Measurements from ENCODE around the gene SCO2. TPM values are rescaled to one million over a fixed set of nuclear protein-coding genes. Genes with fewer than 3 reads are reported as not detected.

The SCO2 gene
- total and polyA plus RNA-seq, 2 of the 13 experiments (the other 11 are each of a cell fraction or from before 2014, with no cell fraction given): 0.32 to 3.7 TPM

DNA sequence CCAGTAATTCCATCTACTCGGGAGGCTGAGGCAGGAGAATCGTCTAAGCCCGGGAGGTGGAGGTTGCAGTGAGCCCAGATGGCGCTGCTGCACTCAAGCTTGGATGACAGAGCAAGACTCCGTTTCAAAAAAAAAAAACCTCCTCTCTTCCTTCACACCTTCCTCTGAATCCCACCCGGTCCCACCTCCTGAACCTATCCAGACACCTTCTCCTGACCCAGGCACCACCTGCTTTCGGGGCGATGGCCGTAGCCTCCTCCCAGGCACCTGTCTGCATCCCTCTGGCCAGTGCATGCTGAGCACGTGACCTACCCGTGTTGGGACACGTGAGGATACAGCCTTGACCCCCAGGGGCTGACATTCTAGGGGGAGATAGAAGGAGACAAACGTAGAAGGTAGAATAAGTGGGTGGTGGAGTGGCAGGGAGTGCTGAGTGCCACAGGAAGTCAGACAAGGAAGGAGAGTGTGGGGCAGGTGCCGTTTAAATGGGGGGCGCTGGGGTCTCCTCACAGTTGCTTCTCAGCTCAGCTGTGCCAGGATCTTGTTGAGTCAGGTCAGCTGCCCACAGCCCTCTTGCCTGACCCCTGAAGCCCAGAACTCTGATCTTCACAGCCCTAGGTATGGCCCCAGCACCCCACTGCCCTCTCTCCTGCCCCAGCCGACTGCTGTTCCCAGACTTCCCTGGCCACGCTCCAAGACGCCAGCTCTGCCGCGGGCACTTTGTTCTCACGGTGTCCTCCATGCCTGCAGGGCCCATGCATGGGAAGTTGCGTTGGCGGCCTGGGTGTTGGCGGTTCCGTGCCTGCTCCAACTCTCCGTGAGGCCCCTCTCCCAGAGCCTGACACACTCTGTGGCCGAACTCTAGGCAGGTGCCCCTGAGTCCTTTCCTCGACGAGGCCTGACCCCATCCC lies 39.9 kb downstream of the SCO2 start (continued):
- TF ChIP-seq, protein P1, sequence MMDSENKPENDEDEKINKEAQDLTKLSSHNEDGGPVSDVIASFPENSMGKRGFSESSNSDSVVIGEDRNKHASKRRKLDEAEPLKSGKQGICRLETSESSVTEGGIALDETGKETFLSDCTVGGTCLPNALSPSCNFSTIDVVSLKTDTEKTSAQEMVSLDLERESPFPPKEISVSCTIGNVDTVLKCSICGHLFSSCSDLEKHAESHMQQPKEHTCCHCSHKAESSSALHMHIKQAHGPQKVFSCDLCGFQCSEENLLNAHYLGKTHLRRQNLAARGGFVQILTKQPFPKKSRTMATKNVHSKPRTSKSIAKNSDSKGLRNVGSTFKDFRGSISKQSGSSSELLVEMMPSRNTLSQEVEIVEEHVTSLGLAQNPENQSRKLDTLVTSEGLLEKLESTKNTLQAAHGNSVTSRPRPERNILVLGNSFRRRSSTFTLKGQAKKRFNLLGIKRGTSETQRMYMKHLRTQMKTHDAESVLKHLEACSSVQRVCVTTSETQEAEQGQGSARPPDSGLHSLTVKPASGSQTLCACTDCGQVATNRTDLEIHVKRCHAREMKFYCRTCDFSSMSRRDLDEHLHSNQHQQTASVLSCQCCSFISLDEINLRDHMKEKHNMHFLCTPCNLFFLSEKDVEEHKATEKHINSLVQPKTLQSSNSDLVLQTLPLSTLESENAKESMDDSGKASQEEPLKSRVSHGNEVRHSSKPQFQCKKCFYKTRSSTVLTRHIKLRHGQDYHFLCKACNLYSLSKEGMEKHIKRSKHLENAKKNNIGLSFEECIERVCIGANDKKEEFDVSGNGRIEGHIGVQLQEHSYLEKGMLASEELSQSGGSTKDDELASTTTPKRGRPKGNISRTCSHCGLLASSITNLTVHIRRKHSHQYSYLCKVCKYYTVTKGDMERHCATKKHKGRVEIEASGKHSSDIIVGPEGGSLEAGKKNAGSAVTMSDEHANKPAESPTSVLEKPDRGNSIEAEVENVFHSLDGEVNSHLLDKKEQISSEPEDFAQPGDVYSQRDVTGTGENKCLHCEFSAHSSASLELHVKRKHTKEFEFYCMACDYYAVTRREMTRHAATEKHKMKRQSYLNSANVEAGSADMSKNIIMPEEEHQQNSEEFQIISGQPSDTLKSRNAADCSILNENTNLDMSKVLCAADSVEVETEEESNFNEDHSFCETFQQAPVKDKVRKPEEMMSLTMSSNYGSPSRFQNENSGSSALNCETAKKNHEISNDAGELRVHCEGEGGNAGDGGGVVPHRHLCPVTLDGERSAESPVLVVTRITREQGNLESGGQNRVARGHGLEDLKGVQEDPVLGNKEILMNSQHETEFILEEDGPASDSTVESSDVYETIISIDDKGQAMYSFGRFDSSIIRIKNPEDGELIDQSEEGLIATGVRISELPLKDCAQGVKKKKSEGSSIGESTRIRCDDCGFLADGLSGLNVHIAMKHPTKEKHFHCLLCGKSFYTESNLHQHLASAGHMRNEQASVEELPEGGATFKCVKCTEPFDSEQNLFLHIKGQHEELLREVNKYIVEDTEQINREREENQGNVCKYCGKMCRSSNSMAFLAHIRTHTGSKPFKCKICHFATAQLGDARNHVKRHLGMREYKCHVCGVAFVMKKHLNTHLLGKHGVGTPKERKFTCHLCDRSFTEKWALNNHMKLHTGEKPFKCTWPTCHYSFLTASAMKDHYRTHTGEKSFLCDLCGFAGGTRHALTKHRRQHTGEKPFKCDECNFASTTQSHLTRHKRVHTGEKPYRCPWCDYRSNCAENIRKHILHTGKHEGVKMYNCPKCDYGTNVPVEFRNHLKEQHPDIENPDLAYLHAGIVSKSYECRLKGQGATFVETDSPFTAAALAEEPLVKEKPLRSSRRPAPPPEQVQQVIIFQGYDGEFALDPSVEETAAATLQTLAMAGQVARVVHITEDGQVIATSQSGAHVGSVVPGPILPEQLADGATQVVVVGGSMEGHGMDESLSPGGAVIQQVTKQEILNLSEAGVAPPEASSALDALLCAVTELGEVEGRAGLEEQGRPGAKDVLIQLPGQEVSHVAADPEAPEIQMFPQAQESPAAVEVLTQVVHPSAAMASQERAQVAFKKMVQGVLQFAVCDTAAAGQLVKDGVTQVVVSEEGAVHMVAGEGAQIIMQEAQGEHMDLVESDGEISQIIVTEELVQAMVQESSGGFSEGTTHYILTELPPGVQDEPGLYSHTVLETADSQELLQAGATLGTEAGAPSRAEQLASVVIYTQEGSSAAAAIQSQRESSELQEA (CRISPR knock-in tag; IDR thresholded peaks at IDR 0.05; ENCODE audit: not compliant biosample characterization): no peak
- no peak for TF ChIP-seq TAF1 (CRISPR knock-in tag; IDR thresholded peaks at IDR 0.05)
- TF ChIP-seq U2AF1 (optimal IDR thresholded peaks at IDR 0.05; ENCODE audit: low read depth, low read length): no peak
- no peak for TF ChIP-seq ETV5 (CRISPR knock-in tag; IDR thresholded peaks at IDR 0.05; ENCODE audit: borderline replicate concordance)
- TF ChIP-seq ATF7-NPFF (CRISPR knock-in tag; IDR thresholded peaks at IDR 0.05; ENCODE audit: low read depth): 0 out of 2 replicates have a peak, but pooled peaks have one; percentile 11
- TF ChIP-seq ZNF232 (CRISPR knock-in tag; IDR thresholded peaks at IDR 0.05; ENCODE audit: borderline replicate concordance): no peak
- TF ChIP-seq HNRNPLL (IDR thresholded peaks at IDR 0.05; ENCODE audit: low read depth, low read length, poor library complexity, severe bottlenecking): peak; percentile 31
- TF ChIP-seq ZSCAN29 (CRISPR knock-in tag; conservative IDR thresholded peaks at IDR 0.05): no peak
- peak; percentile 63 for TF ChIP-seq NCOA2 (CRISPR knock-in tag; IDR thresholded peaks at IDR 0.05)
- TF ChIP-seq ARNT (IDR thresholded peaks at IDR 0.05): no peak
- no peak for TF ChIP-seq ZNF557 (CRISPR knock-in tag; IDR thresholded peaks at IDR 0.05)
- no peak for TF ChIP-seq NFE2L1 (CRISPR knock-in tag; IDR thresholded peaks at IDR 0.05; ENCODE audit: borderline replicate concordance)
- TF ChIP-seq ZBTB20 (CRISPR knock-in tag; IDR thresholded peaks at IDR 0.05; ENCODE audit: borderline replicate concordance, low read depth): no peak; the same call in 1 of the 2 replicates

All from HepG2 (cell line).